HG03575 (cell line): ENCODE measurements around the gene TYMS.

Experiments used
- ATAC-seq: cut with Tn5 transposase; IDR thresholded peaks from one replicate; pipeline ENCODE4 v1.9.1; 2021; ENCODE audit not compliant: unreplicated experiment, insufficient number of reproducible peaks, low FRiP score; ENCODE audit errors: extremely low read depth

The TYMS gene

GRCh38 chr18:635171-635570, 22.3 kb upstream of the TYMS start:
- no peak for ATAC-seq

- no peak for ATAC-seq
These were observed 16.2 kb upstream of the TYMS start for GRCh38 chr18:641224-641623.

GRCh38 chr18:644395-645004, 13.0 kb upstream of the TYMS start:
- ATAC-seq = no peak

- no peak for ATAC-seq
These were observed 10.1 kb upstream of the TYMS start for GRCh38 chr18:647304-647703.

GRCh38 chr18:649341-649740, 8.1 kb upstream of the TYMS start:
- ATAC-seq = no peak

GRCh38 chr18:650428-650858, 7.0 kb upstream of the TYMS start:
- peak; percentile 78 for ATAC-seq

- no peak for ATAC-seq
These were observed 5.3 kb upstream of the TYMS start for GRCh38 chr18:652131-652530.

GRCh38 chr18:653512-653911, 3.9 kb upstream of the TYMS start:
- no peak for ATAC-seq

- ATAC-seq = no peak
These were observed 2.9 kb upstream of the TYMS start for GRCh38 chr18:654601-655000.

- no peak for ATAC-seq
These were observed 2.0 kb upstream of the TYMS start for GRCh38 chr18:655445-655844.

GRCh38 chr18:658001-658946, 821 bp downstream of the TYMS start:
- ATAC-seq = peak; percentile 43

- ATAC-seq = no peak
These were observed 1.6 kb downstream of the TYMS start for GRCh38 chr18:658947-659533.

GRCh38 chr18:659597-659996, 2.1 kb downstream of the TYMS start:
- no peak for ATAC-seq

GRCh38 chr18:662197-662596, 4.7 kb downstream of the TYMS start:
- ATAC-seq = no peak

GRCh38 chr18:666177-666576, 8.7 kb downstream of the TYMS start:
- ATAC-seq = no peak

- ATAC-seq = no peak
These were observed 9.2 kb downstream of the TYMS start for GRCh38 chr18:666628-667027.

GRCh38 chr18:668260-668659, 10.8 kb downstream of the TYMS start:
- no peak for ATAC-seq

- no peak for ATAC-seq
These were observed 11.6 kb downstream of the TYMS start for GRCh38 chr18:669077-669476.

GRCh38 chr18:670522-670921, 13.1 kb downstream of the TYMS start:
- ATAC-seq = no peak

GRCh38 chr18:671405-671804, 14.0 kb downstream of the TYMS start:
- ATAC-seq = no peak
